Fibroblast of villous mesenchyme (primary cell): ENCODE results near the gene SLC25A39. TPM values are rescaled to one million over a fixed set of nuclear protein-coding genes. Genes with fewer than 3 reads are reported as not detected.

Source experiments
- DNase-seq: peaks from one replicate; pipeline ENCODE4 v3.0.0-alpha.2; 2010; ENCODE audit warnings: low read depth
- H3K4me3 ChIP-seq: 2 replicates; pipeline ENCODE4 v1.5.1; 2011; ENCODE audit warnings: low read depth, mild to moderate bottlenecking, low read length
- CTCF ChIP-seq: IDR thresholded peaks from 2 replicates; pipeline ENCODE4 v1.5.1; 2012; ENCODE audit warnings: low read depth, mild to moderate bottlenecking, low read length; ENCODE audit not compliant: insufficient read depth
- total RNA-seq: library from RNA; depleted of rRNA; stranded (reverse); fragments of >200 nt; gene quantifications from 2 replicates; pipeline ENCODE4 v1.2.3, GENCODE V29; 2012

Gene SLC25A39
- total RNA-seq, 1 donor = 61.7 TPM

GRCh38 chr17:44327715-44328449 lies 3.3 kb upstream of the SLC25A39 start:
- no peak for DNase-seq
- no peak for TF ChIP-seq CTCF

GRCh38 chr17:44326861-44327444 lies 2.3 kb upstream of the SLC25A39 start:
- DNase-seq = peak; percentile 98
- H3K4me3 ChIP-seq = peak overlapping the region; percentile 7
- no peak for TF ChIP-seq CTCF

More at GRCh38 chr17:44327715-44328449, 3.3 kb upstream of the SLC25A39 start:
- H3K4me3 ChIP-seq = no peak overlapping the region

GRCh38 chr17:44324092-44324570 lies 492 bp downstream of the SLC25A39 start:
- no peak for TF ChIP-seq CTCF
- DNase-seq = no peak
- H3K4me3 ChIP-seq = peak overlapping the region; percentile 84

GRCh38 chr17:44323359-44324091 lies 1.1 kb downstream of the SLC25A39 start:
- peak overlapping the region; percentile 84 for H3K4me3 ChIP-seq
- no peak for DNase-seq
- no peak for TF ChIP-seq CTCF

- DNase-seq = no peak
- no peak overlapping the region for H3K4me3 ChIP-seq
- TF ChIP-seq CTCF = no peak
Measured at GRCh38 chr17:44322236-44322895, 2.3 kb downstream of the SLC25A39 start.

GRCh38 chr17:44321246-44322120 lies 3.1 kb downstream of the SLC25A39 start:
- no peak for DNase-seq
- H3K4me3 ChIP-seq = no peak overlapping the region
- no peak for TF ChIP-seq CTCF
